GM13977 (cell line): ENCODE data around the gene RBPJ.

Experiments
- DNase-seq: peaks from one replicate; pipeline ENCODE4 v3.0.0; 2012; ENCODE audit warnings: low spot score
- CTCF ChIP-seq: IDR thresholded peaks from 2 replicates; pipeline ENCODE4 v1.5.1; 2012; ENCODE audit warnings: mild to moderate bottlenecking, control low read depth; ENCODE audit not compliant: insufficient read depth; ENCODE audit errors: extremely low read depth, missing control alignments
- in situ Hi-C: fragments of 300-500 bp; cut with MboI; formaldehyde crosslinking; loops from one replicate; pipeline ENCODE4 v1.12.0; 2022; ENCODE audit warnings: low sequenced_read_pairs, low pct_unique_long_range_greater_than_20kb, mixed read lengths, inconsistent platforms; ENCODE audit not compliant: unreplicated experiment

Gene RBPJ

DNA sequence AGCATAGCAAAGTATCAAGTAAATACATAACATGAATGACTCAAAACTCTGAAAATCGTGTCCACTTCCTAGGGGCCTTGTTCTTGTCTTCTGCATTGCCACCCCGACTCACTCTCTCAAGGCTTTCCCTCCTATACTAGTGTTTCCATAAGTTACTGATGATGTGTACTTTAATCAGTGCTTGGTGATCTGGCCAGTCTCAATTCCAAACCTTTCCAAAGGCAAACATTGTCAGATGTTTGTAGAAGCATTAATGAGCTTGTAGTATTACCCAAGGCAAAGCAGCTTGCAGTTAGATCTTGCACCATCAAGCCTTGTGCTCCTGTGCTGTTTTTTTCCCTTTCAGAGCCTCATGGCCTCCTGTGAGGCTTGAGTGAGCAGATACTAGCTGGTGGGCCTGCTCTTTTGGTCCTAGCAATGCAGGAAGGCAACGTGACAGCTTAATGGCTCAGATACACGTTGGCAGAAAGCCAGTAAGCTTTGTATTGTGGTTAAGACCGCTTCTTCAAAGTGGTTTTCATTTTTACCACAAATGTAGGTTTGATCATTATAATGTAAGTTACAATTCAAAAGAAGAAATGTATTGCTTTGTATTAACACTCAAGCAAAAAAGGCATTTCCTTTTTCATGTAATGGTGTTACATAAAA is 51.8 kb downstream of the RBPJ start:
- no peak for TF ChIP-seq CTCF
- DNase-seq, result peak; percentile 48
- in situ Hi-C loops, result no loop called here

- no peak for TF ChIP-seq CTCF
- in situ Hi-C loops, result no loop called here
- no peak for DNase-seq
Measured at GRCh38 chr4:26375551-26375950, 54.7 kb downstream of the RBPJ start.

DNA sequence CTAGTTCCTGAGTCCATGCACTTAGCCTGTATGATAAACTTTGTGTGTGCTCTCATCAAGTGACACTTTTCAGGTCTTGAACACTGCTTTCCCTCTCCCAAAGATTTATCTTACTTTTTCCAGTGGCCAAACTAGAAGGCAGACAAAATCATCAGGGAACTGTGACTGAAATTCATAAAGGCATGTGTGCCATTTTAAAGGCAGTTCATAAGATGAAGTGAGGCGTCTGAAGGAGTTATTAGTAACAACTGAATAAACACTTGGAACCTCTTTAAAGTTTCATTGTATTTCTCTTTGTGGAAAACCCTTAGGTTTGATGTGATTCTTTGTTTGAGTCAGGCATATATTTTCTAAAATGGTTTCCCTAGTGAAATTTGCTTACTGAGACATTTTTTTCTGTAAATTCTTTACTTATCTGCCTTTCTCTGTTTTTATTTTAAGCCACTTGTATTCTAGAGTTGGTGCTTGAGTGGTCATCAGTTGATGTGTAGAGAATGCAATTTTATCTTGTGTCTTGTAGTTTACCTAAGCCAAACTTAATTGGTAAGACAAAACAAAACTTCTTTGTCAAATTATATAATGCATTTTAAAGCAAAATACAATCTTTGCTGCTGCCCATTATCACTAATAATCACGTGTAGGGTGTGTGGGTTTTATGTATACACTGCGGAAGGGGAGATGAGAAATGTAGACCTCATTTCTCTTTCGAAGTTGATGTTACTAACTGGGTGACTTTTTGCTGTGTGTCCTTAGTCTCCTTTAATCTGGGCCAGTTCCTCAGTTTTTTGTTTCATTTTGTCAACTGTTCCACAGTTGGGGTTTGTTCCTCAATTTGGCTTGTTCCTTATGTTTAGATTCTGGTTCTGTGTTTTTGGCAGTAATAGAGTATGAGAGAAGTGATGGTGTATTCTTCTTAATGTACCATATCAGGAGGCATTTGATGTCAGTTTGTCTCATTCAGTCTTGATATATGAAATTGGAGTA is 56.8 kb downstream of the RBPJ start:
- in situ Hi-C loops, result no loop called here
- DNase-seq, result no peak
- TF ChIP-seq CTCF, result no peak

DNA sequence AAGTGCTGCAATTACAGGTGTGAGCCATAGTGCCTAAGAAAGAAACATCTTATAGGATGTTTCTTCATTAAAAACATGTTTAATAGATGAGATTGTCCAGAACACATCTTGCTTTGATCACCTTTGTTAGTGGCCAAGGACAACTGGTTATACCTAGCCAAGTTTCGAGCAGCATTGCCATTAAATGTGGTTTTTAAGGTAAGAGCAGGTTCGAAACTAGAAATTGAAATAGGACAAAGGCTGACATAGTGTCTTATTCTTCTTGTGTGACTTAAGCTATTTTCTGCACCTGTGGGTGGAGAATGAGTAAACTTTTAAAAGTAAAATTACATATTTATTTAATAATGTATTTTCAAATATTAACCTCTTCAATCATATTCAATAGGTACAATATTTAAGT is 59.0 kb downstream of the RBPJ start:
- no peak for DNase-seq
- in situ Hi-C loops, result no loop called here
- no peak for TF ChIP-seq CTCF

GRCh38 chr4:26380740-26381139 is 59.9 kb downstream of the RBPJ start:
- TF ChIP-seq CTCF, result no peak
- no peak for DNase-seq
- in situ Hi-C loops, result no loop called here

- in situ Hi-C loops, result no loop called here
- DNase-seq, result no peak
- no peak for TF ChIP-seq CTCF
Measured at GRCh38 chr4:26384380-26385057, 63.7 kb downstream of the RBPJ start.
